Stimulated activated CD4-positive, alpha-beta T cell treated with anti-CD3 and anti-CD28 coated beads, Interleukin-12 subunit alpha, Interleukin-12 subunit beta, amount 100 ng/mL, for 48 hours (primary cell): Measurements from ENCODE around the gene IL22.
"Not testable (repeated sequence)": the region's sequence is repeated elsewhere in the genome, so short reads cannot be mapped to it uniquely, and the experiment has no call there.

Experiments
- DNase-seq, 3 donors: peaks; one replicate each; pipeline ENCODE4 v3.0.0-alpha.2; 2020; ENCODE audit warnings: low read depth in 2 of 3, low spot score in 1 of 3

IL22 gene

DNA sequence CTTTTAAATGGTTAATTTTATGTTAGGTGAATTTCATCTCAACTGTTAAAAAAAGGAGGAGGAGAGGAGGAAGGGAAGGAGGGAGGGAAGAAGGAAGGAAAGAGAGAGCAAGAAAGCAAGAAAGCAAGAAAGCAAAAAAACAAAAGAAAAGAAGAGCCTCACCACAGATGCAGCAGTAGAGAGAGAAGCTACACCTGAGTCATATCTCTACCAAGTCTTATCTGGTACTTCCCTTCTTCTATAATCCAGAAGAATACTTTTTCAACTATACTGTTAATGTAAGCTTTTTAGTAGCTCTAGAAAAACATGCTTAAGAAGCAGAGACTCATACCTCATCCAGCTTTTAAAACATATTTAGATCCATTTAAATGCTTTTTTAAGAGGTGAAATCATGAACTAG lies 22.2 kb downstream of the IL22 start:
- no peak for DNase-seq

DNA sequence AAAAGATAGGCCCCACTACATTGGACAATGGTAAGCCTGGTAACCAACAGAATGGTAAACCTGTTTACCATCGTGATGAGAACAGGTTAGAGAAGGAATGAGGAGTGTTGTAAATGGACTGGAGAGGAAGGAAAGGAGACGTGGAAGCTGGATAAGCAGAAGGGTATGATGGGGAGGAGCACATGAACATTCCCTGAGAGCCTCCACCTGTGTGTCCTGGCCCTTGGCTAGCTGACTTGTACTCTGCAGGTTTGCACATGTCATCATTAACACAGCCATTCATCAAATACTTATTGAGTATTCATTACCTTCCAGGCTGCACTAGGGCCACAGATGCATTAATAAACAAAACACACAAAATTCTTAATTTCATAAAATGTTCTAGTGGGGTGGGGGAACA lies 23.4 kb downstream of the IL22 start:
- DNase-seq, result no peak

DNA sequence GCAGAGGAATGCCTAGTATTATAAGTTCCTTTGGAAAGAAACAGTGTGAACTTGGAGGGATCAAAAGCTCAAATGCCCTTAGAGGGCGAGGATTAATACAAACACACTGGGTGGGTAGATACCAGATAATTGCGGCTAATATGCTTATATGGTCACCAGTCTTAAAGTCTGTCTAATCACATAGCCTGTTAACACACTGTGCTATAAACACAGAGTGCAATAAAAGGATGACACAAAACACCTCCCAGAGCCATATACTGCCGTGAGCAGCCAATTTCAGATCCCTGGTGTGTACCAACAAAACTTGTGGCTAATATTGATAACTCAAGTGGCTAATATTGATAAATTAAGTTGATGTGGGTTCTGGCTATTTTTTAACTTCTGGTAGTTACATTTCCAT lies 26.0 kb downstream of the IL22 start:
- no peak for DNase-seq

DNA sequence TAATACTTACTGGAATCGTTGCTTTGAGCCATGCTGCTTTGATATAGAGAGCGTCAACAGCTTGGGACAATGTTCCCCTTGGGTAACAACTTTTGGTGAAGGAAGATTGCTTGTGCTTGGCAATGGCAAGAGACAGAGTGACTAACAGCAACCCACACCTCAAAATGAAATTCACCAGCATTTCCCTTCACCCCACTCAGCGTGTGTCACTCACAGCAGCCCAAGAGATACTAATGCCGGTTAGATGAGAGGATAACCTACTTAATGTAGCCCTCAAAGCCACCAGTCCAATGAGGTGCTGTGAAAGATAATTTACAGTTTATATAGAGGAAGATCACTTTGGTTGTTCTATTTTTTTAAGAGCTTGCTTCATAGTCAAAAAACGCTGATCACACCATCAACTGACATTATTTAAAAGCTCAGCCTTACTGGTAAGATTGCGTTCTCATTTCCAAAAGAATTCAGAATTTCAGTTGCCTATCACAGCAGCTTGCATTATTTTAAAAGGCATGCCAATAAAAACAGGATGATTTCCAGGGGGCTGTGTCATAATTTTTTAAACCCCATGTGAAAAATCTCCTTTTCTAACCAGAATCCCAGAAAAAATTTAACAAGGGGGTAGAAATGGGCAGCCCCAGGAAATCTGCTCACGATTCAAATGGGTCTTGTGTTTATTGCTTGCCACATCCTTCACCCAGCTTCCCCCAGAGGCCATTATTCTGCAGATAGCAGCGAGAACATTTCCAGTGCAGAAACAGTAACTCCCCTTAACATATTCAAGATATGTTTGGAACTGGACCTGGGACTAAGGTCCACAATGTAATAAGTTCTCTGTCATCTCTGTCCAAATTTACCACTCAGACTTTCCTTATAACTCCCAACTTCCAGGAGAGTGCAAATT lies 27.6 kb downstream of the IL22 start, which contains the start of gene IL26:
Gene IL26 (minus strand): TSS at position 235 of the 901 bp plus-strand sequence. CDS start 54 bp downstream, at position 181.
- no peak for DNase-seq

DNA sequence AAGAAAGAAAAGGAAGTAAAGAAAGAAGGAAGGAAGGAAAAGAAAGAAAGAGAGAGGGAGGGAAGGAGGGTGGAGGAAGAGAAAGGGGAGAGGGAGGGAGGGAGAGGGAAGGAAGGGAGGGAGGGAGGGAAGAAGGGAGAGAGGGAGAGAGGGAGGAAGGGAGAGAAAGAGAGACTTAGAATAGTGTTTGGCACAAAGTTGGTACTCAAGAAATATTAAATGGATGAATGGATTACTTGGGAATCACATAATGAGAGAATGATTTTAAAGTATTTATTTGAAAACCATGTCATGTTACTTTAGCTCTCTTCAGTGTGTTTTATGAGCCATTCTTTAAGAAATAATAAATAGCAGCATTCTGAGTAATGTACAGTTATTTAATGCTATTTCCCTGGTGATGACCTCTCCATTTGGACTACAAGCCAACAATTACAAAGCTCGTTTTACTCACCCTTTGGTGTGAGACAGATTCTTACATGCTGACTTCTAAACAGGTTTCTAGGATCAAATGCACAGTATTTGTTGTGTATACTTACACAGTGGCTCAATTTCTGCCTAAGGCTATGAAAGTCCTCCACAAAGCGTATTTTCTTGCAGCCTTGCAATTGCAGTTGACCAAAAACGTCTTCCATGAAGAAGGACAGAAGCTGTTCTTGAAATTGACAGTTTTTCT lies 28.7 kb downstream of the IL22 start:
- no peak for DNase-seq

DNA sequence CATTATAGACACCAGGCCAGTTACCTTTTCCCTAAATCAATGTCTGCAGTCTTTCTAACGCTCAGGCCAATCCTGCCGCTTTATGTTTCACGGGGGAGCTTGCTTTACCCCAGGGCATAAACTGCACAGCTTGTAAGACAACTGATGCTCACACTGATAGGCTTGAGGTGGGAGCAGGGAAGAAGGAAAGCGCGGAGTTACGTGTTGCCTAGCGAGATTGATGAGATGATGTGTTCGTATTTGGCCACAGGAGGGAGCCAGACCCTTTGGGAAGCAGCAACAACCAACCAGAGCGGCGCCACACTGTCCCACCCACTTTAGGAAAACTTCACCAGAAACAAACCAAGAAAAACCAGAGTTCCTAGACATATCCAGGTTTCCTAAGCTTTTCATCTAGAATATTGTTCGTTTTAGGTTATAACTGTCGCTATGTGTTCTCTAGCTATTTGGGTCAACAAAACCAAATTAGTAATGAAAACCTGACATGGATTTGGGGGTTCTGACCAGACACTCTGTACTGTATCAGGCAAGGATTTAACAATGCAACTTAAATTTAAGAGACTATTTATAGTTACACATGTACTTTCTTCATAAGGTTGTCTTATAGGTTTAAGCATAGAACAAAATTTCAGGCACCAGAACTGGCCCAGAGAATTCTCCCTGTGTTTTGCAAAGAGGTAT lies 30.2 kb downstream of the IL22 start:
- peak; percentile 52 to 69 (median 60) for DNase-seq

DNA sequence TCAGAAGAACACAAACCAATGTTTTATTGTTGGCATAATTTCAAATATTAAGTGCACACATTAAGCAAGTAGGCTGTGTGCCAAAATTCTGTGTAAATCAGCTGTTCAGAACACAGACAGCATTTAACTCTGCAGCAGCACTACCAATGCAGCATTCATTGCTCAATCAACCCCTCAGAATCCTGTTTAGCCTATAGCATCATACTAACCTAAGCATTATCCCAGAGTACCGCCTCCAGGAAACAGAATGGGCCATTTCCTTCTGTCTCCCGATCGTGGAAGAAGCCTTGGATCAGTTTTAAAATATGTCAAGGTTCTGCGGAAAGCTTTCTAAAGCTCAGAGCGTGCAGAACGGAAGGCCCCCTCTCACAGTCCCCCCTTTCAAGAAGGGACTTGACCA lies 31.1 kb downstream of the IL22 start:
- no peak for DNase-seq

DNA sequence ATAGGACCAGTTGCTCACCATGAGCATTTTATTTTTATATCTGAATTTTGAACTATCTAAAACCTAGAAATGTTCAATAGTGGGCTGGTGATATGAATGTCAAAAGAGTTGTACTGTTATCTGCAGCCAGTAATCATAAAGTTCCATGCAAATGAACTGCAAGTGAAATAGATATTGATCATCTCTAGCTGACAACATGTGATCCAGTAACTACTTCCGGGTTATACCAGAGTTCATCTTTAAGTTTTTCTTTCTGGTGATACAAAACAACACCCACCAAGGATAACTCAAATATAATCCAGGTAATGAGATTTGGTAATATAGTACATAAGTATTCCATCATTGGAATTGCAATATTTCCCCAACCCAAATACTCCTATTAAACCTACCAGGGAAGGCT lies 31.9 kb downstream of the IL22 start:
- no peak for DNase-seq

DNA sequence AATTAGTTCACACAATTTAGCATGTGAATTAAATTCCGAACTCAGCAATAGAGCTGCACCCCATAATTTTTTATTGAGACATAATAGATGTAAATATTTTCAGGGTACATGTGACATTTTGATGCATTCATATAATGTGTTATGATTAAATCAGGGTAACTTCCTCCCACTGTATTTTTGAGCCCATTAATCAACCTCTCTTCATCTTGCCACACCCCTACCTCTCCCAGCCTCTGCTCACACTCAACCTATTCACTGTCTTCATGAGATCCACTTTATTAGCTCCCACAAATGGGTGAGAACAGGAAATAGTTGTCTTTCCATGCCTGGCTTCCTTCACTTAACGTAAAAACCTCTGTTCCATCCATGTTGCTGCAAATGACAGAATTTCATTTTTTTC lies 42.5 kb downstream of the IL22 start:
- no peak for DNase-seq

DNA sequence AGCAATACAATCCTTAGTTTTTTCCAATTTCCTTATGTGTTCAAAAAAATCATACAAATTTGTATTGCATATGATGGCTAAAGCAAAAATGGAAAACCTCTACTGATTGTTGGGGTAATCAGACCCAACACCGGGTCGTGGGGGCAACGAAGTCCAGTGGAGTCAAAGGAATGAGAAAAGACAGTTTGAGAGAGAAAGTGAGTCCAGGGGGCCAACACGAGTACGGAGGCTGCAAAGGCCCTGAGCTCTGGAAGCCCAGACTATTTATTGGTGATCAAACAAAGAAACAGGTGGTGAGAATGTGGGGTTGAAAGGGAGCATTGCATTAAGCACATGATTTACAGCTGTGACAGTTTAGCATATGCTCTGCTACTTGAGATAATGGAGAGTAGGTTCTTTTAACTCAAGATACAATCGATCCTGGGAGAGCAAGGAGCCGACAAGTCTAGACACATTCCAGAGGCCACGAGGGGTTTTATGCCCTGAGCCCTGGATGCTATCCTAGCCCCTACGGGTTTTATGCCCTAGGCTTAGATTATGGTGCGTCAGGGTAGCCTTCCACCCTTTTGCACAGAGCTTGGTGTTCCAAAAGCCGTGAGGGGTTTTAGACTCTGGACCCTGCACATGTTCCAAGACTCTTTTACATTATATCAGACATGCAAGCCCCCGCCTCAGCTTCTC lies 44.2 kb downstream of the IL22 start:
- not testable (repeated sequence) for DNase-seq

DNA sequence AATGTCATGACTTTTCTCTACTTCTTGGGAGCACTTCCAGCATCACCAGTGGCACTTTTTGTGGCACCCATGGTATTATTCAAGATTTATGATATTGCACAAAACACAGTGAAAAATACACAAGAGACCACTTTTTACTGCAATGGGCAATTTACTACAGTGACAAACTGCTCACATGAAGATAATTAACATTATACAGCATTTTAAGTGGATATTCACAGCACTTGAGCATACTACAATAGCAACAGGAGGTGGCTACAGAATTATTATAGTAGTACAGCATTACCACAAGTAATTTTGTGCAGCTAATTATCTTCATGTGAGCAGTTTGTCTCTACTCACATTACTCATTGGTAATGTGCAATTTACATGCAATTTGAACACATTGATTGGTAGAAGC lies 46.1 kb downstream of the IL22 start:
- DNase-seq, result no peak

DNA sequence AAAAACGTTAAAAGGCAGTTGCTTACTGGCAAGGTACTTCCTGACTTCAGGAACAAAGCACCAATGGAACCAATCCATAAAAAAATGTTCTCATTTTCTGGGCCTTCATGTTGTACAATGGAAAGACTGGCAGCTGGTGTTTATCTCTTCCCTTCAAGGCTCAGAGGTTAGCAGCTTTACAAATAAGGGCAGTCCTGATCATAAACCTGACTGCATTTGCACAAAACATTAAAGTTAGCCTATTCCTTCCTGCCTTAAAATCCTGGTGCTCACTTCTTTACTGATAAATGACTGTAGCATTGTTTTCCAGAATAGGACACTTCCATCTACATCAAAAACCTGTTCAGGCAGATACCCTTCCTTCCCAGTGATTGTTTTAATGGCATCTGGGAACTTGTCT lies 47.0 kb downstream of the IL22 start:
- no peak for DNase-seq

DNA sequence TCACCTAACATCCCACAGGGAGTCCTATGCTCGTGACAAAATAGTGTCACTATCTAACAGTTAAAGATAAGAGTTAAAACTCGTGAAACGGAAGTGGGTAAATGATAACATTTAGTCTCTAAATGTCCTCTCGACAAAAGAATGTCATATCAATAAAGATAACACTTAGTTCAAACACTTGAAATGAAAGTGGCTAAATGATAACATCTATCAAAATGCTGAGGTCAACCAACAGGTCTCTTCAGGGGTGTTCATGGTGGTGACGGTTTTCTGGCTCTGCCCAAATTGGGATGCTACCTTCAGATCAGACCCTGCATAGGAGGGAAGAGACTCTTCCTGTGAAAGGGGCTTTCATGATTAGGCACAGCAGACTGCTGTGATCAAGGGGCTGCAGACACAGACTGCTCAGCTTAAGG lies 49.9 kb downstream of the IL22 start:
- no peak for DNase-seq

DNA sequence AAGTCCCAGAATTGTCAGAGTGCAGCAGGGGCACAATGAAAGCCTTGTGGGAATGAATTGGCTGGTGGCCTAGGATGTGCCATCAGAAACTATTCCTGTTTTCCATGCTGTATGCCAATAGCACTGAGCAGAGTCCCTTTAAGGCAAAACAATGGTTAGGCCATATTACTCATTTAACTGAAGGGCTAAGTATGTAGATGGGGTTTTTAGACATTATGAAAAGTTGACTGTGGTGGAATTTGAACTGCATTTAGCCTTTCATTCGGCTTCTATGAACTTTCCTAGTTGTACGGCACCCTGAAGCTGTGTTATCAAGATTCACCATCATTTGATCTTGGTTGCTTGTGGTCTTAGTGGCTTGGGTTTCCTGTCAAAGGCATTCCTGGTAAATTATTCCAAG lies 52.5 kb downstream of the IL22 start:
- DNase-seq, result no peak

DNA sequence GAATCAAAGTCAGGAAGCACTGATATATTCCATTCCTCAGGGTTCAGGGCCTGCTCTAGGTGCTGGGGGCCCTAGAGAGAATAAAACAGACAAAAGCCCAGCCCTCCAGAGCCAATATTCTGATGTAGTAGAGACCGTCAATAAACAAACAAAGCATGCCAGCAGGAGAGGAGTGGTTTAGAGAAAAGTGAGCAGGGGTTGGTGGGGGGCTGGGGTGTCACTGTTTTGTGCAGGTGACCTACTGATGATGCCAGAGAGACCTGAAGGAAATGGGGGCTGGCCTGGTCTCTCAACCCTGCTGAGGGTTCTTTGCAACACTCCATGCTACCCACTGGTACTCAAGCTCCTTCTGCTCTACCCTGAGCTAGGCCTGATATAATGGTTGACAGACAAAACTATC lies 54.3 kb downstream of the IL22 start:
- no peak for DNase-seq

DNA sequence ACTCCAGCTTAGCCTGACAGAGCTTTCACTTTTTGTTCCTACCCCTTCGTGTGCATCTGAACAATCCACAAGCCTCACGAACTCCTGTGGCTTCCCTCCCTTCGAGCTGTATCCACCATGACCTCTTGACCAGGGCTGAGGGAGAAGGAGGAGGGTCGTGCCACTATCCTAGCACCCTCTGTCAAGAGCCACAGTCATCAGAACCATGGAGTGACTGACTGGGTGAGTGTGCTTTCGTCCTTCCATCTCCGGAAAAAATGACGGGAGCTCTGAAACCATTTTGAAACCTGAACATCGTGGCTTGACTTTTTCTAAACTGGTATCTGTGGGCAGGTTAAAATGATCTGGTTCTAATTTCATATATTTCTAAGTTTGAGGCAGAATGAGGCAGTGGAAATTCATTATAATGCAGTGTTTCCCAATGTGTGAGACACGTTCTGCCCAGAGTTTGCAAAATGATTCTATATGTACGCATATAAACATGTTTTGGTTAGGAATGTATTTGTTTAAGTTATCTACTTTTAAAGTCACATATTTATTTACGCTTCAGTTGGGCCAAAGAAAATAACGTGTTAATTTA lies 54.8 kb downstream of the IL22 start:
- no peak for DNase-seq
